HG03196 (cell line): ENCODE measurements around the gene S100A3.
"Not testable (repeated sequence)": the region's sequence is repeated elsewhere in the genome, so short reads cannot be mapped to it uniquely, and the experiment has no call there.

Experiments
- ATAC-seq: cut with Tn5 transposase; IDR thresholded peaks from one replicate; pipeline ENCODE4 v1.9.1; 2021; ENCODE audit not compliant: unreplicated experiment

S100A3 gene

DNA sequence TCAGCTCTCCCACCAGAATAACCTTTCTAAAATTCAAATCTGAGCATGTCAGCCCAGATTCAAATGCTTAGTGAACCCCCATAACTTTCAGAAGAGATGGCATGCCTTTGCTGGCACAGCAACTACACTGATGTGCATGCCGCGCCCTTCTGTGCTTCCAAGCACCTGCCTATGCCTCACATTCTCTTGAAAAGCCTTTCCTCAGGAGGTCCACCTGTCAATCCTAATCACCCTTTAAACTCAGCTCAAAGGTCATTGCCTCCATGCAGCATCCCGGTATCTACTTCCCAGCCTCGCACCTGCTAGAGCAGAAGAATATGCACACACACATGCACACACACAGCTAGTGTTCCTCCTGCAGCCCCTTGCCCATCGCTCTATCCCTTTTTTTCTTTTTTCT lies 21.8 kb upstream of the S100A3 start:
- ATAC-seq = no peak

DNA sequence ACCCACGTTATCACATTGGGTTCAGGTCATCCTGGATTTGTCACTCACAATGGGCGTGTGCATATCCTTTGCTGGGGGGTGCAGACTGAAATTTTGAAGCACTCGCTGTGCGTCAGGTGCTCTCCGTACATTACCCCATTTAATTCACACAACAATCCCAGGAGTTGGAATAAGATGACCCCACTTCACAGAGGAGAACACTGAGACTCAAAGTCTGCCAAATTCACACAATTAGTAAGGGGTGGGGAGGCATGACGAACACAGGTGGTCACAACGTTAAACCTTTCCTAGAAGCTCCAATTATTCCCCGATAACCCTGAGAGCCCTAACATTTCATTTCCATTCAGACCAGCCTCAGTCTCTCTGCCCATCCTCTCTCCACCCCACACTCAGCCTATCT lies 20.4 kb upstream of the S100A3 start:
- ATAC-seq = no peak

DNA sequence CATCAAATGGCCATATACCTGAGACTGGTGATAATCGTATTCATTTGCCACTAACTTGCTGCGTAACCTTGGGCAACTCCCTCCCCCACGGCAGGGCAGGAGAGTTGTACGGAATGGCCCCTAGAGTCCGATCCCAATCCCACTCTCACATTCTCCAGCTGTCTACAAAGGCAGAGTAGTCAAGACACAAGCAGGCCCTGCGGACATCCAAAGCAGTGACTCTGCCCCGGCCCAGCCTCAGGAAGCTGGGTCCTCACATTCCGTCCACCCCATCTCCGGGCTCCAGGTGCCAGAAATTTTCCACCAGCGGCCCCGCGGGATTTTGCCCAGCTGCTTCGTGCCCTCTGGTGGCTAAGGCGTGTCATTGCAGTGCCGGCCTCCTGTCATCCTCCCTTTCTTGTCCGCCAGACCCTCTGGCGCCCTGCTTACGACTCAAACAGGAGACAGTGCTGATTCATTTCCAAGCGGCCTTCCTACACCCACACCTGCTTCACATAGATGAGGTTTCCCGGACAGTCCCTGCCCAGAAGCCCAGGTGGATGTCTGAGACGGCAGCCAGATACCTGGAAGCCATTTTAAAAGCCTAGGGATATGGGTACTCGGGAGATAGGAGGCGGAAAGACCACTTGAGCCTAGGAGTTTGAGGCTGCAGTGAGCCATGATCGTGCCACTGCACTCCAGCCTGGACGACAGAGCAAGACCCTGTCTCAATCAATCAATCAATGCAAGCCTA lies 19.5 kb upstream of the S100A3 start:
- no peak for ATAC-seq

DNA sequence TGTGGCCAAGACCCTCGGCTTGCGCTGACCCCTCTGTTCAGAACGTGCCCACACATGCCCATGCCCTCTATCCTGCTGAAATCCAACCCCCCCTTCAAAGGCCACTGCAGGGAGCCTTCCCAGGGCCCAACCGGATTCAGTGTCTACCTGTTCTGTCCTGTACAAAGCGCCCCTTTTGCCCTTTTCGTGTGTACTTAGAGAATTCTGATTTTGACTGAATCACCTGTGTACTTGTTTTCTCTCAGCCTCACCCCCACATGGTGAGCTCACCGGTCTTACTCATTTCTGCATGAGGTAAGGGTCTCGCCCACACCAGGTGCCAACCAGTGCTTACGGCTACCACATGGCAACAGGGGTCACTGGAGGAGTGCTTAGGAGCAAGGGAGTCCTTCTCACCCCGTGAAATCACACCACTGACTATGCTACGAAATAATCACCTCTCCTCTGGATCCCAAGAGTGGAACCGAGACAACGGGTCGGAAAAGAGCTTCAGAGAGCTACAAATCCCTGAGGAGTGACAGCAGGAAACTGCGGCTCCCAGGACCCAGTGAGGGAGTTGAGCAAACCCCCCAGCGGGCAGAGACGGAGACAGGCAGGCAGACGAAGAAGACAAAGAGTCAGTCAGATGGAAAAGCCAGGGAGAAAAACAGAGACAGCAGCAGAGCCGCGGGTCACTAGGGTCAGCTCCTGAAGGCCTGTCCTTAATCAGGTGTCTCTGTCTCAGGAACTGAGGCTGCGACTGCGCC lies 18.7 kb upstream of the S100A3 start:
- no peak for ATAC-seq

DNA sequence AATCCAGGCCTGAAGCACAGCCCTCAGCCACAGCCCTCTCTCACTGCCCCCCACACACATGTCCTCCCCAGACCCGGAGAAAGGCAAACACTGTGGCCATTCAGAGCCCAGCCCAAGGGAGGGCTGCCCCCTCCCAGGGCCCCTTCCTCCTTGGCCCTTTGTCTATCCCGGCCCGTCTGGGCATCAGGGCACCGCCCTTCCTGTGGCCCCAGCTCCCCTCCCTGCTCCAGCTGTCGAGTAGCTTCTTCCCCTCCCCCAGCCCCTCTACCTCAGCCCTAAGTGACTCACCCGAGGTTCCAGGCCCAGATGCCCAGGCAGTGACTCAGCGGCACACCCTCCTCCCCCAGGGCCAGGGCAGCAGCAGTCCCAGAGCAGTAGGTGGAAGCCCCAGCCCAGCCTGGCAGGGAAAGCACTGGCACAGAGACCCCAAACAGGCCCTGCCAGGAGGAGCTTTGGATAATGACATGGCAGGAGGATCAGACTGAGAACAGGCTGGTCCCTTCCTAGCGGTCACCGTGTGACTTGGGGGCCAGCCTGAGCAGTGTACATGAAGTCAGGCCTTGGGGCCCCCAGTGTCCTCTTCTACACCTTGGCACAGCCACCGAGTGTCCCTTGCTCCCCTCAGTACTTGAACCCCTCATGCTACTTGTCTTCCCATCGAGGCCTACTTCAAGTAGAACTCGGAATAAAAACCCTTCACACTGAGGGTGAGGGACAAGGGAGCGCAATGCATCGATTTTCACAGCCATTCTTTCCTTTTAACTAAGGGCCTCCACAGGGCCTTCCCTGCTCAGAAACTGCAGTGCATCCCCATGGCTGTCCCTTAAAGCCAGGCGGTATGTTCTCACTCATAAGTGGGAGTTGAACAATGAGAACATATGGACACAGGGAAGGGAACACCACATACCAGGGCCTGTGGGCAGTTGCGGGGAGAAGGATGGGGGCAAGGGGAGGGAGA lies 17.6 kb upstream of the S100A3 start:
- ATAC-seq = peak; percentile 45

DNA sequence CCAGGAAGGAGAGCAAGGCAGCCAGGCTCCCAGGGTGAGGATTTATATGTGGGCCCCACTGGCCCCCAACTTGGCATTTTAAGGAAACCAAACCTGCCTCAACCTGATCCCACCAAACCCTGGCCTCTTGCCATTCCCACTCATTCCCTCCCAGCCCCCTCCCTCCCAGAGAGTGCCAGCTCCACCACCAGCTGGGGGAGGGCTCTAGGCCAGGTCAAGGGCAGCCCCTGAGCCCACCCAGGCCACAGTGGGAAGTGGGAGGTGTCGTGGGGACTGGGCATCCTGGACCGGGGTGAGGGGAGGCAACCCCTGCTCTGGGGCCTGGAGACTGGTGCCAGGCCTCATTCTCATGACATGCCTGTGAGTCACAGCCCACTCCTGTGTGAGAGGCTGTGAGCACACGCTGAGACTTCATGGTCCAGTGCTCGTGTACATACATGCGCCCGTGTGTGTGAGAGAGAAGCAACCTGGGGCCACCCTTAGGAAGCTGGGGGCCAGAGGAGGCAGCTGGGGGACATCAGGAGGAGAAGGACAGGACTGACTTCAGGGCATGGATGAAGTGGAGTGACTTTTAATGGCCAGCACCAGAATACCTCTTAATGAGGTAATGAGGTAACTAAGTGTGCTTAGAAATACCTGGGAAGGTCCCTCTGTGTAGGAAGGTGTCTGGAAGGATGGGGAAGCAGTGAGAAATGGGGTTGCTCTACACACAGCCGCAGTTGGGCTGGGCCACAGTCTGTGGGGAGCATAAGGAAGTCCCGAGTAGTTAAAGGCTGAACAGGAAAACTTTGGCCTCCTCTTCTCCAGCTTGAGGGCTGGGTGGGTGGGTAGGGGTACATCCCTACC lies 16.7 kb upstream of the S100A3 start, which contains the start of gene S100A2:
Gene S100A2, minus strand, starts transcription at position 316 of the 846 bp plus-strand sequence. CDS start 1,967 bp downstream, outside the sequence.
- ATAC-seq = peak; percentile 51

DNA sequence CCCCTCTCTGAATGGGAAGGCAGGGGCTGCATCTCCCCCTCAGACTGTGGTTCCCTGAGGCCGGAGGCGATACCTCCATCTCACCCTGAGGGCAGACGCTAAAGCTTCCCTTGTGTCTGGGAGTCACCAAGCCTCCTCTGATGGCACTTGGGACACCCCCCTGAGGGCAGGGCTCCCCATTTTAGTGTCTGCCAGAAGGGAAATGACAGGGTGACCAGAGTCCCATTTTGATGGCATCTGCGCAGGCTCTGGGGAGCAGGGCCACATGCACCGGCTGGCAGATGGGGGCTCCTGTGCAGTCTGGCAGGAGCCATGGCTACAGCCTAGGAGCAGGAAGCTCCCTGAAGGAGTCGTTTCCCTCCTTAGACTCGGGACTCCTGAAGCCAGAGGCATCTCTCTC lies 14.9 kb upstream of the S100A3 start:
- no peak for ATAC-seq

DNA sequence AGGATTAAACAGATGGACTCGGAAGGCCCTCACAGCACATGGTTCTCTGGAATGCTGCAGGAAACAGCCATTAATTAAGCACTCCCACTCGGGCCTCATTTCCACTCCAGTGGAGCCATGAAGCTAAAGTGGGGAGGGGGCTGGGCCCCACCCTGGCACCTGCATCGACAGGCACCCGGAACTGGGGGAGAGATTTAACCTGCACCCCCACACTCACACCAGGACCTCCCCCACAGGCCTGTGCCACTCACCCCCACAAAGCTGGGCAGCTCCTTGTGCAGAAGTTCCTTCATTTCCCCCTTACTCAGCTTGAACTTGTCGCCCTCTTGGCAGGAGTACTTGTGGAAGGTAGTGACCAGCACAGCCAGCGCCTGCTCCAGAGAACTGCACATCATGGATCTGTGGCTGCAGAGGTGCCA lies 14.4 kb upstream of the S100A3 start:
- ATAC-seq = no peak

DNA sequence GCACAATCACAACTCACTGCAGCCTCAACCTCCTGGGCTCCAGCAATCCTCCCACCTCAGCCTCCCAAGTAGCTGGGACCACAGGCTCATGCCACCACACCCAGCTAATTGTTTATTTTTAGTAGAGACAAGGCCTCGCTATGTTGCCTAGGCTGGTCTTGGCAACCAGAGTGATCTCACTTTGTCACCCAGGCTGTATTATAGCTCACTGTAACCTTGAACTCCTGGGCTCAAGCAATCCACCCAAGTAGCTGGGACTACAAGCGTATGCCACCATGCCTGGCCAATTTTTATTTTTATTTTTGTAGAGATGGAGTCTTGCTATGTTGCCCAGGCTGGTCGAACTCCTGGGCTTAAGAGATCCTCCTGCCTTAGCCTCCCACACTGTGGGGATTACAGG lies 13.0 kb upstream of the S100A3 start:
- not testable (repeated sequence) for ATAC-seq

DNA sequence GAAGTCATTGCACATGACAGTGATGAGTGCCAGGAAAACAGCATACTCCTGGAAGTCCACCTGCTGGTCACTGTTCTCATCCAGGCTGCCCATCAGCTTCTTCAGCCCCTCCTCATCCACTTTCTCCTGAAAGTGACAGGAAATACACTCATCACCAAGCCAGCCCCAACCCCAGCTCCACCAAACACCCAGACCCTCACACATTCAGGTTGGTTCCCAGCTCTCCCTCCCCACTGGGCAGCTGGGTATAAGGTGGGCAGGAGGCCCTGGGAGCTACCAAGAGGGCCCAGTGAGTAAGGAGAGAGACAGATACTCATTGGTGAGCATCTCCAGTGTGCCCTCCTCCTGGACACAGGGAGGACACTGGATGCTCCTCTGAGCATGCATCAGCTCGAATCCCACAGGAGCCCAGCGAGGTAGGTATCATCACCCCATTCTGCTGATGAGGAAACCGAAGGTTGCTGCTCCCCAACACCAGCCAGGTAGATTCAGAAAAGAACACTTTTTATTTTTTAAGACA lies 12.5 kb upstream of the S100A3 start:
- ATAC-seq = no peak

DNA sequence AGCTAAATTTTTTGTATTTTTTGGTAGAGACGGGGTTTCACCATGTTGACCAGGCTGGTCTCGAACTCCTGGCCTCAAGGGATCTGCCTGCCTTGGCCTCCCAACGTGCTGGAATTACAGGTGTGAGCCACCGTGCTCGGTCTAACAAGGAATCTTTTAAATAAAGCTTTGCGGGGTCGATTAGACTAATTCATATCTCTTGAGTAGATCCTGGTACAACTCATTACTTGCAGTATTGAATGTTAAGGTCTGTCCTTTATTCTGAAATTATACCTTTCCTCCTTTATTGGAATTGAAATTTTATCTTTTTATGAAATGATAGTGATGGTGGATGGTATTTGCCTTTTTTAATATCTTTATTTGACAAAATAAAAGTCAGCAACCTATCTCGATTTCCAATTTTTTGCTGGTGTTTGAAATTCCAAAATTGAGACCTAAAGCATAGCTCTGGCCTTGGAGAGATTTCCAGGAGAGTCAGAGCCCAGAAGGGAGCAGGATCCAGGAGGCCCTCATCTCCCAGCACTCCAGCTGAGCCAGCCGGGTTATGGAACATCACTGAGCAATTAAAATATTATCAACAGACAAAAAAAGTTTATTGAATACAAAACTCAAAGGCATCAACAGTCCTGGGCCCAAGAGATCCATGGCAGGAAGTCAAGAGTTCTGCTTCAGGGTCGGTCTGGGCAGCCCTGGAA lies 11.9 kb upstream of the S100A3 start:
- ATAC-seq = no peak

DNA sequence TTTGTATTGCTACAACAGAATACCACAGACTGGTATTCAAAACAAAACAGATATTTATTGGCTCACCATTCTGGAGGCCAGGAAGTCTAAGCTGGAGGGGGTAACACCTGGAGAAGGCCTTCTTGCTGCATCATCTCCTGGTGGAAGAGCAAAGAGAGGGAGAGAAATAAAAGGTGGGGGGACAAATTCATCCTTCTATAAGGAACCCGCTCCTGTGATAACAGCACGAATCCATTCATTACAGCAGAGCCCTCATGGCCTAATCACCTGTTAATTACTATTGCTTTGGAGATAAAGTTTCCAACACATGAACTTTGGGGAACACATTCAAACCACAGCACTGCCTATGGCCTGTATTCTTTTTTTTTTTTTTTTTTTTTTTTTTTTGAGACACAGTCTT lies 11.2 kb upstream of the S100A3 start:
- no peak for ATAC-seq

DNA sequence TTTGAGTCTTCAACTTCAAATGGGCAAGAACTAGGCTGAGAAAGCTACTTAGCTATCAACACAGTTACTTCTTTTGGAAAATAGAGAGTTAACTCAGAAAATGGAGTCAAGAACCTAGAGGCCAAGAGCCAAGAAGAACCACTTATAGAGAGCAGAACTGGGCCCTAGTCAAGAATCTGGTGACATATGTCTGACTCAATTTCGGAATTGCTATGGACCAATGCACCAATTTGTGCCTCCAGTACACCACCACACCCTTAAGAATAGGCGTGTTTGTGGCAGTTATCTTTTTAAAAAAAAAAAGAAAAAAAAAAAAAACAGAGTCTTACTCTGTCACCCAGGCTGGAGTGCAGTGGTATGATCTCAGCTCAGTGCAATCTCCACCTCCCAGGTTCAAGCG lies 8.8 kb upstream of the S100A3 start:
- ATAC-seq = no peak

DNA sequence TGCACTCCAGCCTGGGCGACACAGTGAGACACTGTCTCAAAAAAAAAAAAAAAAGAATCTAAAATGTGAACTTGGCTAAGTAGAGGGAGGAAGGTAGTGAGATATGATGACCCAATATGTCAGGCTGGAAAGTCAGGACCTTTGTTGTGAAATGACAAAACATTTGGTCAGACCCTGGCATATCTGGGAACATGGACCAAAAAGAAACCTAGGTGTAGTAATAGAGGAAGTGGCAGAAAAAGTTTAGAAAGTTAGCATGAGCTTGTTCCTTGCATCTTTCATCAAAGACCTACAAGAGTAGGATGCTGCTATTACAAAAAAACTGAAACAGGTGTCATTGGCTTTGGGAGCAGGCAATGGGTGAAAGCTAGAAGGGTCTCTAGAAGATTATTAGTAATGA lies 7.3 kb upstream of the S100A3 start:
- ATAC-seq = no peak

DNA sequence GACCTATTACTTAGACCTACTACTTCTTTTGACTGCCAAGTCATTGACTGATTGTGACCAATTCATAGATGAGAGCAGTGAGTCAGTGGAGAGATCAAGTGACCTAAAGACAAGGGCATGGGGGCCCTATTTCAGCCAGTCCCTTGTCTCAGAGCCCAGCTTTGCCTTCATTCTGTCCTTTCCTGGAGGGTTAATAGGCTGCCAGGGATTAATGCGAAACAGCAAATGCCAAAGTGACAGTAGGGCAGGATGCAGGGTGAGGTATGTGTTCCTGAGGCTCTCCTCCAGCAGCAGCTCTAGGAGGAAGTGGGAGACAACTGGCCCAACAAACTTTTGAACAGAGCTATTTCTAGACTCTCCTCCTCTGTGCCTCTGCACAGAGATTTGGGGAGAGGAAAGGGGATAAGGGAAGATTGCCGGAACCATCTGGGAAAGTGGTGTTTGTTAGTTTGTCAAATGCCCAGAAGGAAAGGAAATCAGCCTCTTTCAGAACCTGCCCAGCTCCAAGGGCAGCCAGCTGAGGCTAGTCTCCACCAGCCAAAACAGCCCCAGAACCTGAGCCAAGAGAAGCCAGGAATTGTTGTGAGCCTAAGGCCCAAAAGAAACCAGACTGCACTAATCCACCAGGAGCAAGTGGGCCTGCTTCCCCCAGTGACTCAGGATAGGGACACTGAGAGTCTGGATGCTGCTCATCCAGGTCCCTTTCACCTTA lies 4.9 kb upstream of the S100A3 start:
- ATAC-seq = no peak

DNA sequence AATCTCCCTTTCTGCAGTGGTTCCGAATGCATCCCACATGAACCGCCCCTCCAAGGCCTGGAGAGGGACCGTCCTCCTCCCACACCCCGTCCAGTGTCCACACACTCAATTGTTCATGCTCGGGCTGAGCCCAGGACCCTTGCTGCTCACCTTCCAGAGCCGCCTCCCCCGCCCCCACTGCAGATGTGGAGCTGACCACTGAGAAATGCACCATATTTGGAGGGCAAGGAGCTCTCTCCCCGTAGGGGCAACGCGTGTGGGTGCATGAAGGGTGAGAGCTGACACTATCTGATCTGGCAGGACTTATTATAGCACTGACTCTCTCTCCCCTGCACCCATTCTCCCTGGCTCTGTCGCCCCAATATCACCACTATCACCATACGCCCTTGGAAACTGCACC lies 4.0 kb upstream of the S100A3 start:
- no peak for ATAC-seq

DNA sequence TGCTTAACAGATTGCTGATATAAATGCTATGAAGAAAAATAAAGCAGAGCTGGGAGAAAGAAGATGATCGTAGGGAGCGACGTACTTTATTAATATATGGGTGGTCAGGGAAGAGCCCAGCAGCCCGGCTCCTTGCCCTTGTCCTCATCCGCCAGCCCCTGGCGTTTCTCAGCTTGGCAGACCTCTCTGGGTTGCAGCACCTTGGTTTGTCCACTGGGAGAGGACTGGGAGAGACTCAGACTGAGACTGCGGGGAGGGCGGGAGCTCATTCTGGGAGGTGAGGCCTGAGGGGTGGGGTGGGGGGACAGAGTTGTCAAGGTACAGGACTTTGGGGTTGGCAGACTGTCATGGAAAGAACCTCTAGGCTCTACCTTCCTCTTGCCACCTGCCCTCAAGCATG lies 3.3 kb upstream of the S100A3 start:
- ATAC-seq = no peak

DNA sequence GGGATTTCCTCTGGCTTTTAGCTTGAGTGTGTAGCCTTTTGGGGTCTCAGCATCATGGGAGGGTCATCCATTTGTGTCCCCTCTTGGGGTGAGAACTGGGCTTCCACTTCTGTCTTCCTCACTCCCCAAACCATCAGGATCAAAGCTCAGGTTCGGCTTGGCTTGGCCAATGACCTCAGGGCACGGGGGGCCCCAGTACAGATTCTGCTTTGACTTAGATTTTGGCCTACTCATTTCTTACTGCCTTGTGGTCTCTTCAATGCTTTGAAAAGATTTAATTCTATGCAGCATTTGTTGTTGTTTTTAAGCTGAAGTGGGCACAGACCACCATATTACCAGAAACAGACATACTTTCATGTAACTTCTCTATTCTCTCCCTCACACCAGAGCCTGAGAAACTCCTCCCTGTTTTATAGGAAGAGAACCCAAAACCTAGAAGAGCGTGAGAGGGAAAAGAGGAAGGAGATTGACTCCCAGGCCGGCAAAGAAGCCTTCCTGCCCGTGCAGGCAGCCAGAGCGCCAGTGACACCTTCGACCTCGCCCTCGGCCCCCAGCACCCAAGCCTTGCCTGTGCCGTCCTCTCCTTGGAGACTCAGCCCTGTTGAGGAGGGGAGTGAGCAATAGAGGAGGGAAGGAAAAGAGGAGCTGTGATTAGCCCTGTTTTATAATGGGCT lies 1.9 kb upstream of the S100A3 start:
- ATAC-seq = no peak

DNA sequence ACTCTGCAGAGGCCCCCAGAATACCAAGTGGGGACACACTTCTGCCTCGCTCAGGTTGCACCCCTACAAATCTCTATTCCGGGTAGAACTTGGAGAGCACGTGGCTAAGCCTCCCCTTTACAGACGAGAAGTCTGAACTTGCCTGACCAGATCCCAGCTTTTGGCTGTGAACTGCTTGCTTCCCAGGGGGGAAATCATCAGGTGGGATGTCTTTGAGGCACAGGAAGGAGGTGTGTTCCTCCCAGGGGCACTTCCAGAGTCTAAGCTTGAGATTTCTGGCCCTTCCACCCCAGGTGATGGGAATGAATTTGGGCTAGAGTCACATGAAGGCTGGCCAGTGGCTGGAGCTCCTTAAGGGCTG lies 1.3 kb upstream of the S100A3 start:
- no peak for ATAC-seq
